ENCODE data around the gene FSTL4.

DNA sequence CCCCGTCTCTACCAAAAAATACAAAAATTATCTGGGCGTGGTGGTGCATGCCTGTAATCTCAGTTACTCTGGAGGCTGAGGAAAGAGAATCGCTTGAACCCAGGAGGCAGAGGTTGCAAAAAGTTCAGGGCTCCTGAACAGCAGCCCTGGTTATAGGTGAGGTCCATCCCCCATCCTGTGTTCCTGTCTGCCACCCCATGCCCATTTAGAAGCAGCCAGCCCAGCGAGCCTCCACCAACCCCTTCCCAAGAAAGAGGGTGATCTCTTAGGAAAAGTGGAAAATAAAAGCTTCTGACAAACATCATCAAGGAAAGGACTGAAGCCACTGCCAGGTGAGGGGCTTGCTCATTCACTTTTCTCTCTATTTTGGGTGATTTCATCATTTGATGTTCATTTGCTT is 55.8 kb downstream of the FSTL4 start:
- TF ChIP-seq POLR2A (IDR thresholded peaks at IDR 0.05; ENCODE audit: low read depth) = no peak
- no peak for TF ChIP-seq CTCF (IDR thresholded peaks at IDR 0.05)
- TF ChIP-seq POLR2AphosphoS5 (IDR thresholded peaks at IDR 0.05) = no peak
- no peak for TF ChIP-seq EP300 (IDR thresholded peaks at IDR 0.05)
